ENCODE measurements around the gene RSRC1. TPM values are rescaled to one million over a fixed set of nuclear protein-coding genes. Genes with fewer than 3 reads are reported as not detected.

RSRC1 gene
- total RNA-seq, 1 experiment from 2014 or later = 49.4 TPM

DNA sequence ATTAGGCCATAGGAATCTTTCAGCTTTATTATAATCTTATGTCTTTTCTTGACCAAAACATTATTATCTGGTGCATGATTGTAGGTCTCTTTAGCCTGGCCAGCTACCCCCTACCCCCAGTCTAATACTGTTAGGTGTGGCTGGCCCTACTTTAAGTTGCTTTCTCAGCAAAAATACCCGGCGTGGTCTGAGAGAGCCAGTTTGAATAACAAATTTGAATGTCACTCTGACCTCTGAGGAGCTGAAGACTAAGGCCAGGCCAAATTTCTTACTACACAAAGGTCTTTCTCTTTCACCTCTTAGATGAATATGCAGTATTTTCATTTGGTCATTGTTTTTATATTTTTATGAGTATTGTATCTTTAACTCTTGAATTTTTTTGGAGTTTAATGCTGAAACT is 272.6 kb downstream of the RSRC1 start:
- ChIA-PET CTCF (no interaction called here), POLR2A (no interaction called here)
- Histone ChIP-seq H3K4me1 (ENCODE audit: control insufficient read depth, insufficient read depth, low read length) (no peaks in the 10 kb centered on the region), H3K4me3 (ENCODE audit: low read depth in 2 of 2, low read length in 2 of 2) (no peak overlapping the region), H3K27ac (ENCODE audit: low read length) (no peak overlapping the region), H3K36me3 (ENCODE audit: control insufficient read depth, insufficient read depth, low read length) (no peaks in the 10 kb centered on the region), H3K27me3 (ENCODE audit: control insufficient read depth, insufficient read depth, low read length) (no peaks in the 10 kb centered on the region), H3K9me3 (ENCODE audit: control insufficient read depth, insufficient read depth, low read depth, low read length) (no peaks in the 10 kb centered on the region)
- TF ChIP-seq POLR2AphosphoS5 (IDR thresholded peaks at IDR 0.05; ENCODE audit: low read depth, low read length) (no peak), CTCF (IDR thresholded peaks at IDR 0.05) (no peak), SIN3A (IDR thresholded peaks at IDR 0.05; ENCODE audit: borderline replicate concordance, insufficient read depth, low read depth, low read length) (no peak), TCF7L2 (IDR thresholded peaks at IDR 0.05; ENCODE audit: low read depth, low read length) (no peak)
- TF ChIP-seq, protein P1, sequence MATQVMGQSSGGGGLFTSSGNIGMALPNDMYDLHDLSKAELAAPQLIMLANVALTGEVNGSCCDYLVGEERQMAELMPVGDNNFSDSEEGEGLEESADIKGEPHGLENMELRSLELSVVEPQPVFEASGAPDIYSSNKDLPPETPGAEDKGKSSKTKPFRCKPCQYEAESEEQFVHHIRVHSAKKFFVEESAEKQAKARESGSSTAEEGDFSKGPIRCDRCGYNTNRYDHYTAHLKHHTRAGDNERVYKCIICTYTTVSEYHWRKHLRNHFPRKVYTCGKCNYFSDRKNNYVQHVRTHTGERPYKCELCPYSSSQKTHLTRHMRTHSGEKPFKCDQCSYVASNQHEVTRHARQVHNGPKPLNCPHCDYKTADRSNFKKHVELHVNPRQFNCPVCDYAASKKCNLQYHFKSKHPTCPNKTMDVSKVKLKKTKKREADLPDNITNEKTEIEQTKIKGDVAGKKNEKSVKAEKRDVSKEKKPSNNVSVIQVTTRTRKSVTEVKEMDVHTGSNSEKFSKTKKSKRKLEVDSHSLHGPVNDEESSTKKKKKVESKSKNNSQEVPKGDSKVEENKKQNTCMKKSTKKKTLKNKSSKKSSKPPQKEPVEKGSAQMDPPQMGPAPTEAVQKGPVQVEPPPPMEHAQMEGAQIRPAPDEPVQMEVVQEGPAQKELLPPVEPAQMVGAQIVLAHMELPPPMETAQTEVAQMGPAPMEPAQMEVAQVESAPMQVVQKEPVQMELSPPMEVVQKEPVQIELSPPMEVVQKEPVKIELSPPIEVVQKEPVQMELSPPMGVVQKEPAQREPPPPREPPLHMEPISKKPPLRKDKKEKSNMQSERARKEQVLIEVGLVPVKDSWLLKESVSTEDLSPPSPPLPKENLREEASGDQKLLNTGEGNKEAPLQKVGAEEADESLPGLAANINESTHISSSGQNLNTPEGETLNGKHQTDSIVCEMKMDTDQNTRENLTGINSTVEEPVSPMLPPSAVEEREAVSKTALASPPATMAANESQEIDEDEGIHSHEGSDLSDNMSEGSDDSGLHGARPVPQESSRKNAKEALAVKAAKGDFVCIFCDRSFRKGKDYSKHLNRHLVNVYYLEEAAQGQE (IDR thresholded peaks at IDR 0.05; ENCODE audit: insufficient read depth in 1 of 2, low read depth in 2 of 2, low read length in 1 of 2) = no peak
- no TSS peak for BruUV-seq (replicated peaks)
- no peak for ATAC-seq
- DNase-seq (ENCODE audit: low read depth, low spot score) = no peak
- in situ Hi-C loops (cut with HindIII; ENCODE audit: low pct_unique_long_range_greater_than_20kb, low sequenced_read_pairs) (no loop called here), intact Hi-C loops (cut with micrococcal nuclease; ENCODE audit: unreplicated experiment) (no loop called here)

GRCh38 chr3:158384019-158384418 is 274.1 kb downstream of the RSRC1 start:
- intact Hi-C loops (cut with micrococcal nuclease; ENCODE audit: unreplicated experiment) = no loop called here
- Histone ChIP-seq H3K4me3 (ENCODE audit: low read depth in 2 of 2, low read length in 2 of 2) (no peak overlapping the region), H3K27ac (ENCODE audit: low read length) (no peak overlapping the region), H3K27me3 (ENCODE audit: control insufficient read depth, insufficient read depth, low read length) (no peaks in the 10 kb centered on the region), H3K36me3 (ENCODE audit: control insufficient read depth, insufficient read depth, low read length) (no peaks in the 10 kb centered on the region), H3K9me3 (ENCODE audit: control insufficient read depth, insufficient read depth, low read depth, low read length) (no peaks in the 10 kb centered on the region), H3K4me1 (ENCODE audit: control insufficient read depth, insufficient read depth, low read length) (no peaks in the 10 kb centered on the region)
- ChIA-PET CTCF (no interaction called here), POLR2A (no interaction called here)
- in situ Hi-C loops (cut with HindIII; ENCODE audit: low pct_unique_long_range_greater_than_20kb, low sequenced_read_pairs) = no loop called here
- no TSS peak for BruUV-seq (replicated peaks)
- TF ChIP-seq TCF7L2 (IDR thresholded peaks at IDR 0.05; ENCODE audit: low read depth, low read length) (no peak), SIN3A (IDR thresholded peaks at IDR 0.05; ENCODE audit: borderline replicate concordance, insufficient read depth, low read depth, low read length) (no peak), POLR2AphosphoS5 (IDR thresholded peaks at IDR 0.05; ENCODE audit: low read depth, low read length) (no peak), CTCF (IDR thresholded peaks at IDR 0.05) (no peak)
- TF ChIP-seq, protein P1 (IDR thresholded peaks at IDR 0.05; ENCODE audit: insufficient read depth in 1 of 2, low read depth in 2 of 2, low read length in 1 of 2) = no peak
- ATAC-seq = no peak
- no peak for DNase-seq (ENCODE audit: low read depth, low spot score)
